Breast epithelium (tissue), 4 donors: ENCODE results near the gene TBRG4. TPM values are rescaled to one million over a fixed set of nuclear protein-coding genes. Genes with fewer than 3 reads are reported as not detected.

Experiments used
- DNase-seq, 2 donors: peaks; one replicate each; pipeline ENCODE4 v3.0.0-alpha.2; 2019; ENCODE audit warnings: low spot score in 2 of 2
- H3K27ac ChIP-seq, 2 donors: fragments of 200-600 bp; sonication (generic) in 1 of 2; one replicate each; pipeline ENCODE4 v1.5.1; 2016 to 2019; ENCODE audit warnings: mild to moderate bottlenecking in 1 of 2
- H3K27me3 ChIP-seq, 2 donors: fragments of 200-600 bp; sonication (generic) in 1 of 2; one replicate each; pipeline versions ENCODE4 v1.5.1 to v1.6.0; 2017 to 2019; ENCODE audit warnings: control low read depth in 1 of 2, mild to moderate bottlenecking in 1 of 2
- H3K36me3 ChIP-seq: fragments of 200-600 bp; one replicate; pipeline ENCODE4 v1.5.1; 2019
- H3K4me1 ChIP-seq, 2 donors: fragments of 200-600 bp; sonication (generic); one replicate each; pipeline ENCODE4 v1.5.1; 2016 to 2019; ENCODE audit warnings: control low read depth in 1 of 2
- H3K4me3 ChIP-seq, 3 donors: fragments of 200-600 bp; sonication (generic); 1 replicate in 2 of 3; 2 replicates in 1 of 3; pipeline ENCODE4 v1.5.1; 2016 to 2019; ENCODE audit warnings: mild to moderate bottlenecking in 3 of 3, moderate library complexity in 2 of 3
- H3K9me3 ChIP-seq, 2 donors: fragments of 200-600 bp; sonication (generic) in 1 of 2; one replicate each; pipeline ENCODE4 v1.5.1; 2016 to 2019; ENCODE audit warnings: control low read depth in 1 of 2
- CTCF ChIP-seq, 3 donors: fragments of 450-650 bp; IDR thresholded peaks; one replicate each; pipeline ENCODE4 v1.5.1; 2016 to 2017; ENCODE audit warnings: antibody characterized with exemption in 3 of 3, mild to moderate bottlenecking in 3 of 3, moderate library complexity in 3 of 3
- POLR2A ChIP-seq: fragments of 450-650 bp; IDR thresholded peaks from one replicate; pipeline ENCODE4 v1.6.1; 2016; ENCODE audit warnings: antibody characterized with exemption, mild to moderate bottlenecking, moderate library complexity
- POLR2AphosphoS5 ChIP-seq, 3 donors: sonication (generic); formaldehyde crosslinking; IDR thresholded peaks; one replicate each; pipeline ENCODE4 v1.6.1; 2017; ENCODE audit warnings: antibody characterized with exemption in 3 of 3
- intact Hi-C: fragments of 100-400 bp; cut with DNase I; formaldehyde crosslinking; loops from one replicate; pipeline ENCODE4 v1.15.1; 2023; ENCODE audit warnings: low total_unique reads
- total RNA-seq, 3 donors: library from RNA; depleted of rRNA; stranded (reverse); fragments of >200 nt; gene quantifications; one replicate each; pipeline ENCODE4 v1.1.0, GENCODE V29; 2016

Gene TBRG4
- total RNA-seq, 3 donors from 2014 or later: 37.9 to 63.8 (median 62.3) TPM

- H3K36me3 ChIP-seq: peaks cover 25% of the 10 kb centered on the region
- intact Hi-C loops: no loop called here
Observed at GRCh38 chr7:45106820-45107219, 4.7 kb downstream of the TBRG4 start.

GRCh38 chr7:45105588-45106188, 5.8 kb downstream of the TBRG4 start:
- Histone ChIP-seq H3K36me3 (peaks cover 34% of the 10 kb centered on the region), H3K4me3 (no peak overlapping the region), H3K4me1 (no peaks in the 10 kb centered on the region), H3K9me3 (no peaks in the 10 kb centered on the region), H3K27me3 (no peaks in the 10 kb centered on the region), H3K27ac (no peak overlapping the region)
- intact Hi-C loops: no loop called here
- no peak for DNase-seq
- TF ChIP-seq CTCF (IDR thresholded peaks at IDR 0.05): no peak
- no peak for TF ChIP-seq POLR2A
- no peak for TF ChIP-seq POLR2AphosphoS5 (IDR thresholded peaks at IDR 0.05)

More at GRCh38 chr7:45106820-45107219, 4.7 kb downstream of the TBRG4 start:
- TF ChIP-seq POLR2AphosphoS5 (IDR thresholded peaks at IDR 0.05): no peak
- TF ChIP-seq POLR2A: no peak
- no peak for TF ChIP-seq CTCF (IDR thresholded peaks at IDR 0.05)
- H3K27ac ChIP-seq: no peak overlapping the region
- DNase-seq: no peak
- no peak overlapping the region for H3K4me3 ChIP-seq
- H3K9me3 ChIP-seq: no peaks in the 10 kb centered on the region
- no peaks in the 10 kb centered on the region for H3K27me3 ChIP-seq
- H3K4me1 ChIP-seq: no peaks in the 10 kb centered on the region

- DNase-seq: no peak
- TF ChIP-seq CTCF (IDR thresholded peaks at IDR 0.05): no peak
- no peak for TF ChIP-seq POLR2AphosphoS5 (IDR thresholded peaks at IDR 0.05)
- TF ChIP-seq POLR2A: no peak
- H3K4me1 ChIP-seq: no peaks in the 10 kb centered on the region
- no peak overlapping the region for H3K4me3 ChIP-seq
- no peak overlapping the region for H3K27ac ChIP-seq
- H3K27me3 ChIP-seq: no peaks in the 10 kb centered on the region
- H3K36me3 ChIP-seq: peaks cover 36% of the 10 kb centered on the region
- H3K9me3 ChIP-seq: no peaks in the 10 kb centered on the region
- intact Hi-C loops: no loop called here
Observed at GRCh38 chr7:45104844-45105587, 6.5 kb downstream of the TBRG4 start.

DNA sequence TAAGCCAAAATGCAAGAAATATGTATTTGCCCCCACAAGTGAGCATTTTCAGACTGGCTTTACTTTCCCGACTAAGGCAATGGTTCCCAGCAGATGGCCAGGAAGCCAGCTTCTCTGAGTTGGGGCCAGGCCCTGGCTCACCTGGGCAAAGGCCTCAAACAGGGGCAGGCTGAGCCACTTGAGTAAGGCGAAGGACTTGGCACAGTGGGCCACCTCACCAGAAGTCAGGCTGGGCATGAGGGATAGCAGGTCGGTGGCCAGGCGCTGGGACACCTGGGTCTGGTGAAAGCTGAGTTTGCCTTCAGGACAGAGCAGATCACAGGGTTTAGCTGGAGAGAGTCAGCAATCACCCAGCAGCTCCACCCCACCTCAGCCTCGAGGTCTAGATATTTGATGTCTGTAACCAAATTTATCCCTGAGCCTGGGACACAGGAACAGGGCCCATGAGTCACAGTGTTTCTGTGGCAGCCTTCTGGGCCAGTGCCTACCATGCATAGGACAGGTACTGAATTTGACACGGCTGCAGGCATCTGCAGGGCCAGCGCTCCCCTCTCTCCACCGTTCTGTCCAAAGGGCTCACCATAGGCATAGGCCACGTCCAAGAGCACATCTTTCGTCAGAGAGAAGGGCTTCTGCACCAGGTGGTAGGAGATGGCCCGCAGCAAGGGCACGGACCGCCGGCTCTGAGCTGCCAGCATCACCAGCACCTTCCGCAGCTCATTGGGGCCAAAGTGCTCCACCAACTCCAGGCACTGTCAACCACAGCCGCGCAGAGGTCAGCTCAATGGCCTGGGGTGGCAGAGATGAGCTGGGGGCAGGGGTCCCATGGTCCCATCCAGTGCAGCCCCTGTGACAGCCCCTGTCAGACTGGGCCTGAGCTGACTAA, 7.3 kb downstream of the TBRG4 start:
- intact Hi-C loops: no loop called here
- TF ChIP-seq CTCF (IDR thresholded peaks at IDR 0.05) (no peak), POLR2AphosphoS5 (IDR thresholded peaks at IDR 0.05) (no peak), POLR2A (no peak)
- Histone ChIP-seq H3K36me3 (peaks cover 36% of the 10 kb centered on the region), H3K4me1 (no peaks in the 10 kb centered on the region), H3K4me3 (no peak overlapping the region), H3K27me3 (no peaks in the 10 kb centered on the region), H3K27ac (no peak overlapping the region), H3K9me3 (no peaks in the 10 kb centered on the region)
- DNase-seq: no peak
